Activated CD8-positive, alpha-beta memory T cell treated with anti-CD3 and anti-CD28 coated beads, Interleukin-2, amount 10 ng/mL, durations not matched to agents 7 days and 5 days (primary cell): ENCODE results near the gene MRPL36. TPM values are rescaled to one million over a fixed set of nuclear protein-coding genes. Genes with fewer than 3 reads are reported as not detected.

Experiments used
- ATAC-seq: fragments of 150-1000 bp; cut with Tn5 transposase; one replicate; pipeline ENCODE4 v1.10.0; 2021; ENCODE audit warnings: moderate library complexity
- CTCF ChIA-PET: fragments of 350-600 bp; sonication (Branson Sonifier 250); formaldehyde crosslinking; loops from one replicate; lab custom pipeline; 2021; ENCODE audit warnings: antibody characterized with exemption; lab: Charles Lee
- DNase-seq: peaks from one replicate; pipeline ENCODE4 v3.0.0-alpha.2; 2020
- H3K27ac Mint-ChIP-seq: one replicate; pipeline ENCODE4 v1.8.0; 2021; ENCODE audit warnings: mild to moderate bottlenecking, mixed read lengths
- H3K27me3 Mint-ChIP-seq: one replicate; pipeline ENCODE4 v1.8.0; 2021; ENCODE audit warnings: mixed read lengths
- H3K36me3 Mint-ChIP-seq: one replicate; pipeline ENCODE4 v1.8.0; 2021; ENCODE audit warnings: mild to moderate bottlenecking, mixed read lengths
- H3K4me1 Mint-ChIP-seq: one replicate; pipeline ENCODE4 v1.8.0; 2021; ENCODE audit warnings: mixed read lengths
- H3K4me3 Mint-ChIP-seq: one replicate; pipeline ENCODE4 v1.8.0; 2021; ENCODE audit warnings: mild to moderate bottlenecking, moderate library complexity, mixed read lengths
- H3K9me3 Mint-ChIP-seq: one replicate; pipeline ENCODE4 v1.8.0; 2022; ENCODE audit warnings: low read depth, mixed read lengths
- total RNA-seq, 2 experiments: library from RNA; stranded (reverse); gene quantifications; one replicate each; pipeline ENCODE4 v1.2.3, GENCODE V29; 2021

Gene MRPL36
- total RNA-seq, 2 experiments from 2014 or later = 62.0 to 84.7 TPM

DNA sequence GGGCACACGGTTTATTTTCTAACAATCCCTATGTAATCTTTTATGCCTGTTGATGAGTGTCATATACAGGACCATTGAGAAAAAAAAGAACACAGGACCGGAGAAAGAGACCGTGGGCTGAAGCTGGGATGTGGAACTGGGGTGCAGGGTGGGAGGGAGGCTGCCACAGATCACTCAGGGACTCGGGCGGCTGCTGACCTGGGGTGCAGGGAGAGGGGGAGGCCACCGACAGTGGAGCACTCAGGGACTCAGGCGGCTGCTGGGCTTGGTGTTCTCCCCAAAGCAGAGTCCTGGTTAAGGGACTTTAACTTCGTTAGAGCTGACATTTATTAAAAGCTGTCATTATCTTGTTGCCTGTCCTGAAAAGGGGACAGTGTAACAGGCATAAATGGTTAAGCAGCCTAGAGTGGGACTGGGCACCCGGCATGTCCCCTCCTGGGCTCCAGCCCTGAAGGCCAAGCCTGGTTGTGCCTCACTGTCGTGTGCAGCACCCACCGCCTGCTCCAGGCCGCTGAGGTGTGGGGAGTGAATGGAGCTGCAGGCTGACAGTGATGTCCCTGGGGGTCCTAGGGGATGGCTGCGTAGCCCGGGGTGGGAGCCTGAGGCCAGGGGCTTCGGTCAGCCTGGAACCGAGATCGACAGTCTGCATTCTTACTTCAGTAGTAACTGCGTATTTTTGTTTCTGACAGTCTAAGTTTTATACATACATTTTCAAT, 15.6 kb upstream of the MRPL36 start:
- H3K36me3 Mint-ChIP-seq = peaks cover 49% of the 10 kb centered on the region
- peaks cover 20% of the 10 kb centered on the region for H3K4me1 Mint-ChIP-seq
- DNase-seq (no peak), ATAC-seq (no peak)
- H3K27ac Mint-ChIP-seq = no peak overlapping the region
- no peaks in the 10 kb centered on the region for H3K27me3 Mint-ChIP-seq
- H3K9me3 Mint-ChIP-seq = no peaks in the 10 kb centered on the region
- H3K4me3 Mint-ChIP-seq = no peak overlapping the region
- CTCF ChIA-PET = no interaction called here

DNA sequence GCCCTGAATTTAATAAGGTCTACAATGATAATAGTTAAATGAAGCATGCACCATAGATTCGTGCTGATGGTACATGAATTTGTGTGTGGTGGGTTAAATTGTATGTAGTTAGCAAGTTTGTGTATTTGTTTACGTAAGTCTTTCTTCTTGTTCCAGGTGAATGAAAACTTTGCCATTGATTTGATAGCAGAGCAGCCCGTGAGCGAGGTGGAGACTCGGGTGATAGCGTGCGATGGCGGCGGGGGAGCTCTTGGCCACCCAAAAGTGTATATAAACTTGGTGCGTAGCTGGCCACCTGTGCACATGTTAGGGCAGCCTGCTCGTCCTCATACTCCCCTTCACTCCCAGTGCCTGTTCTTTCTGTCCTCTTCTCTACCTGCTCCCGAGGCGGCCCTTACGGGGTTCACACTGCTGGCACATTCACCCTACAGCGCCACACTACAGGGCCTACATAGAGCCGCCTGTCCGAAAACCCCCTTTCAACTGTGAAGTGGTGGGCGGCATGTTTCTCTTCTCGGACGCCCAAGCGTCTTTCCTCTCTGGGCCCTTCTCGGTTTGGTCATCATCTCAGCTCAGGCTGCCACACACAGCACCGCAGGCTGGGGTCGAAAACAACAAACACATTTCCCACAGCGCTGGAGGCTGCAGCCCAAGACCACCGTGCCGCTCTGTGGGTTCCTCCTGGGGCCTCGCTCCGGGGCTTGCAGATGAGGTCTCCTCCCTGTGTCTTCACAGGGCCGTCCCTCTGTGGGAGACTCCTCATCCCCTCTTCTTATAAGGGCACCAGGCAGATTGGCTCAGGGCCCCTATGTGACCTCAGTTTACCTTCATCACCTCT, 14.8 kb upstream of the MRPL36 start:
- CTCF ChIA-PET = no interaction called here
- Mint-ChIP-seq H3K27me3 (no peaks in the 10 kb centered on the region), H3K36me3 (peaks cover 45% of the 10 kb centered on the region), H3K4me3 (no peak overlapping the region), H3K9me3 (no peaks in the 10 kb centered on the region), H3K27ac (no peak overlapping the region), H3K4me1 (peaks cover 20% of the 10 kb centered on the region)
- DNase-seq (no peak), ATAC-seq (no peak)

DNA sequence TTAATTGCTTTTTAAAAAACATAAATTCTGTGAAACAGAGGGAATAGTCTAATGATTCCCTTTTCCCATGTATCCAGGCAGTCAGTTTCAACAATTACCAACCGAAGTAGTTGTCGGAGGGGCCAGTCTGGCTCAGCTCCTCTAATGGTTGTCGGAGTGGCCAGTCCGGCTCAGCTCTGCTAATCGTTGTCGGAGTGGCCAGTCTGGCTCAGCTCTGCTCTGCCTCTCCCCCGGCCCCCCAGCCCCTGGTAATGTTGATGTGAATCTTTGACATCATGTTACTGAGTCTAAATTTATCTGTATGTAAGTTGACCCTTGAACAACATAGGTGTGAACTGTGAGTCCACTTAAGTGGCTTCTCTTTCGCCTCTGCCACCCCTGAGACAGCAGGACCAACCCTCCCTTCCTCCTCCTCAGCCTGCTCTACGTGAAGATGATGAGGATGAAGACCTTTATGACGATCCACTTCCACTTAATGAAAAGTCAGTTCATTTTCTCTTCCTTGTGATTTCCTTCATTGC, 11.0 kb upstream of the MRPL36 start:
- DNase-seq = no peak
- CTCF ChIA-PET = interaction anchor here (1.1 kb wide), 1 partner anchor 8 kb away, joined by 3 read pairs; no protein-coding TSS in a partner anchor
- Mint-ChIP-seq H3K27me3 (no peaks in the 10 kb centered on the region), H3K36me3 (peaks cover 39% of the 10 kb centered on the region), H3K27ac (no peak overlapping the region), H3K4me3 (no peak overlapping the region), H3K9me3 (no peaks in the 10 kb centered on the region), H3K4me1 (peaks cover 19% of the 10 kb centered on the region)
- no peak for ATAC-seq

DNA sequence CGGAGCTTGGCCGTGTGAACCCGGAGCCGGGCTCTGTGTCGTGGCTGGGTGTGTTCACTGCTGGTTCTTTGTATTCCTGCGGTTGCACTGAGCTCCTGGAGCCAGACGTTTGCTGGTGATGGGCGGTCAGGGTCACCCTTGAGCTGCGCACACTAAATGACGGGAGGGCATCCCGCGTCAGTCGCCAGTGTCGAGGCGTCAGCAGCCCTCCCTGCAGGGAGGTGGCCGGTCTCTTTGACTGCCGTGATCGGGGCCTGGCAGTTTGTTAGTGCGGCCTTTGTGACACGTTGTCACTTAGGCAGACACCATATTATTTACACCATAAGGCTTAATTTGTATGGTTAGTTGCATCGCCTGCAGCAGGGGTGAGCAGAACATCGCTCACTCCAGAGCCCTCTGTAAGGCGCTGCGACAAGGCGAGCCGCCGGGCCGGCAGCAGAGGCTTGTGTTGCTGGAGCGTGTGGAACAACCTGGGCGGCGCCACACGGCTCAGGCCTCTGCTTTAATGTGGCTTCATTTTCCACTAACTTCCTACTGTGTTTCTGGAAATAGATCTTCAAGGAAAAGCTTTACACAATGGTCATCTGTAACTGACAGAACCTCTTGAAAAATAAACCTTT, 9.9 kb upstream of the MRPL36 start:
- no peak for ATAC-seq
- CTCF ChIA-PET = no interaction called here
- H3K27me3 Mint-ChIP-seq = no peaks in the 10 kb centered on the region

DNA sequence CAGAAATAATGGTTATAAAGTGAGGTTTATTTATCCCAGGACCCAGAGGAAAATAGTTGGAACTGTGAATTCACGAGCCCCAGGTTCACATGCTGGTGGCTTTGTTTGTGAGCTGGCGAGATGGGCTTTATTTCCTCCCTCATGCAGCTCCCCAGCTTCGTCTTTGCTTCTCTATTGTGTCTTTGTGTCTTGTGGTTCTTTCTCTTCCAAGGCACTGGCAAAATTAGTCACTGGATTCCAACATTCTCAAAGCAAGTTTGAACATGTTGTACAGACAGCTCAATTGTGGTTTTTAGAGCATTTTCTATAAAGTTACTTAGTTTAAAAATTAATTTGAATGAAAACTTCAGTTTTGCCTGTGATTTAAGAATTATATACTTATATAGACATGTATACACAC, 8.8 kb upstream of the MRPL36 start:
- H3K4me1 Mint-ChIP-seq = peaks cover 26% of the 10 kb centered on the region
- no peaks in the 10 kb centered on the region for H3K9me3 Mint-ChIP-seq
- H3K4me3 Mint-ChIP-seq = no peak overlapping the region
- CTCF ChIA-PET = no interaction called here
- ATAC-seq (no peak), DNase-seq (no peak)
- H3K36me3 Mint-ChIP-seq = peaks cover 38% of the 10 kb centered on the region
- H3K27me3 Mint-ChIP-seq = no peaks in the 10 kb centered on the region
- H3K27ac Mint-ChIP-seq = no peak overlapping the region

More for the DNA sequence above, 9.9 kb upstream of the MRPL36 start:
- no peak for DNase-seq
- Mint-ChIP-seq H3K27ac (no peak overlapping the region), H3K9me3 (no peaks in the 10 kb centered on the region), H3K36me3 (peaks cover 36% of the 10 kb centered on the region), H3K4me1 (peaks cover 19% of the 10 kb centered on the region), H3K4me3 (no peak overlapping the region)

DNA sequence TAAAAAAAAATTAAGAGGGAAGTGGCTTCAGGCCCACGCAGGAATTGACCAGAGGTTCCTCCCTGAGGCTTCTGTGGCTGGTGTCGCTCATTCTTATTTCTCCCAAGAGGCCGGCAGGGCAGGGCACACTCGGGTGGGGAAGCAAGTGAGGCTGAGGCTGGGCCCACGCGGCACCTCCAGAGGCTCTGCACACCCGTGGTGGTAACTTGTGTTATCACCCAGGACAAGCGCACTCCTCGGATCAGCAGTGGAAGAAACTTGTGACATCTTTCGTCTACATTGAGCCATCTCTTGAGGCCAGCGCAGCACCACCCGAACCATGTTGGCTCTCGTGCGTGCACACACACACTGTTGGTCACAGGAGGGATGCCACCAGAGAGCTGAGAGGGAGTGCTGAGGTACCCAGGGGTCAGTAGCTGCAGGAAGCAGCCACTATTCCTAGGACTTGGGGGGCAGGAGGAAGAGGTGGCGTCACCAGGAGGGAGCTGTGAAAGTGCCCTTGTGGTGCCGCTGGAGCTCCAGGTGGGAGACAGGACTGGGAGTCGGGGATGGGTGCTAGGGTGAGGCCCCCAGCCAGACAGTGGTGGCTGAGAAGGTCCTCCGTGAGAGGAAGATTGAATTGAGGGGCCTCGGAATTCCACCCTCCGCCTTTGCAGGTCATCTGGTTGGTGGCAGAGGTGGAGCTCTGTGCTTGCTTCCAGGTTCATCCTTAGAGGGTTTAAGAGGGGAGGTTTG, 8.0 kb upstream of the MRPL36 start:
- H3K4me1 Mint-ChIP-seq = peaks cover 34% of the 10 kb centered on the region
- H3K9me3 Mint-ChIP-seq = no peaks in the 10 kb centered on the region
- CTCF ChIA-PET = no interaction called here
- H3K27ac Mint-ChIP-seq = no peak overlapping the region
- no peak for DNase-seq
- peaks cover 46% of the 10 kb centered on the region for H3K36me3 Mint-ChIP-seq
- no peaks in the 10 kb centered on the region for H3K27me3 Mint-ChIP-seq
- H3K4me3 Mint-ChIP-seq = no peak overlapping the region
- ATAC-seq = no peak

DNA sequence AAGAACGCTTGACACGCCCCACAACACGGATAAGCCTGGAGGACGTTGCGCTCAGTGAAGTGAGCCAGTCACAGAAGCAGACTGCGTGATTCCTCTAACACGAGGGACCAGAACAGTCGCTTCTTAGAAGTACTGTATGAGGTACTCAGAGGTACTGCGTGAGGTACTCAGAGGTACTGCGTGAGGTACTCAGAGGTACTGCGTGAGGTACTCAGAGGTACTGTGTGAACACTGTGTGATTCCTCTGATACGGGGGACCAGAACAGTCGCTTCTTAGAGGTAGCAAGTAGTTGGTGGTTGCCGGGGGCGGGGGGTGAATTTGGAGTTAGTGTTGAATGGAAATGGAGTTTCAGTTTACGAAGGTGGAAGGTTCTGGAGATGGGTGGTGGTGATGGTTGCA, 7.3 kb upstream of the MRPL36 start:
- ATAC-seq (peak; percentile 51), DNase-seq (no peak)
- H3K4me3 Mint-ChIP-seq = no peak overlapping the region
- H3K36me3 Mint-ChIP-seq = peaks cover 43% of the 10 kb centered on the region
- CTCF ChIA-PET = no interaction called here
- H3K4me1 Mint-ChIP-seq = peaks cover 40% of the 10 kb centered on the region
- no peaks in the 10 kb centered on the region for H3K27me3 Mint-ChIP-seq
- no peak overlapping the region for H3K27ac Mint-ChIP-seq
- H3K9me3 Mint-ChIP-seq = no peaks in the 10 kb centered on the region

DNA sequence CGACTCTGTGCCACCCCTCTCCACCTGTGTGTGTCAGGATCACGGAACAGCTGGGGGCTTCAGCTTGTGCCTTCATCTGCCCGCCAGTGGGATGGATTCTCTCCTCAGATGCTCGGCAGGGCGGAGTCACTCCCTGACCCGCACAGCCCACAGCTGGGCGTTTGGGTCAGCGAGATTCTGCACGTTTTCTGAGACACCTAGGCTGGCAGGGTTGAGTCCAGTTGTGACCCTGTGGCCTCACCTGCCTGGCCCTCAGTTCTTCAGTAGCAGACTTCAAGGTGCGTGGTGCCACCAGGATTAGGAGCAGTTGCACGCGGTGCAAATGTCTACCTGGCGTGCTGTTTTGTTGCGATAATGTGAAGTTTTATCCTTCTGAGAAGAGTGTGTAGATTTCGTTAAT, 6.6 kb upstream of the MRPL36 start:
- ATAC-seq (no peak), DNase-seq (no peak)
- CTCF ChIA-PET = no interaction called here
- Mint-ChIP-seq H3K27me3 (no peaks in the 10 kb centered on the region), H3K27ac (no peak overlapping the region), H3K9me3 (no peaks in the 10 kb centered on the region), H3K4me1 (peaks cover 42% of the 10 kb centered on the region), H3K36me3 (peaks cover 40% of the 10 kb centered on the region), H3K4me3 (no peak overlapping the region)

DNA sequence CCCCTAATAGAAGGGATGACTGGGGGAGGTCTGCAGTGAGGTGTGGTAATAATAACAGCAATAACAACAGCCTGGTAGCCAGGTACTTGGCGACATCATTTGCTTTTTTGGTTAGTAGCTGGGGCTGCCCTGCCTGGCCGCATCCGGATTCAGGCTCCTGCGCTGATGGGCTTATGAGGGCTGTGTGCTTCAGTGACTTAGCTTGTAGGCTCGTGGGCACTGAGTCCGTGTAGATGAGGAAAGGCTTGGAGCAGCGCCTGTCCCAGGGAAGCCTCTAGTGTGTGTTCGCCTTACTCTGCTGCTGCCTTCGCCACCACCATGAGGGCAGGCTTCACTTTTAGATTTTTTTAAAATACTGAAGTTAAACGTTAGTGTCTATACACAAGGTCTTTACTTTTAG, 6.1 kb upstream of the MRPL36 start:
- DNase-seq = no peak
- Mint-ChIP-seq H3K36me3 (peaks cover 36% of the 10 kb centered on the region), H3K4me1 (peaks cover 42% of the 10 kb centered on the region), H3K27ac (no peak overlapping the region), H3K27me3 (no peaks in the 10 kb centered on the region), H3K9me3 (no peaks in the 10 kb centered on the region), H3K4me3 (no peak overlapping the region)
- CTCF ChIA-PET = no interaction called here
- ATAC-seq = no peak

DNA sequence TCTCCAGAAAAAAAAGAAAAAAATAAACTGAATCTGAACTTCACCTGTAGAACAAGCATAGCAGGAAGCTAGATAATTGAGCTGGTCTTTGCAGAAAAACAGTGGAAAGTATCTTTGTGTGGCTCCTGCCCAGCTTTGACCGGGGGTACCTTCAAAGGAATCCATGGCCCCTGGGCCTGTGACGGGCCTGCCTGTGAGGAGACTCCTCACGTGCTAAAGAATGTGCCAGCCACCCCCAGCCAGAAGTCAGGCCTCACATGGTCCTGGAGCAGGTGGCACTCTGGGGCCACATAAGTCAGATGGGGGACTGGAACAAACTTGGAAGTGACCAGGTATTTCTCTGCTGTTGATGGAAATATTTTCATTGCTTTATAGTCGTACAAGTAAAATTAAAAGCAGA, 5.7 kb upstream of the MRPL36 start:
- CTCF ChIA-PET = no interaction called here
- H3K4me1 Mint-ChIP-seq = peaks cover 42% of the 10 kb centered on the region
- no peak for DNase-seq
- peaks cover 36% of the 10 kb centered on the region for H3K36me3 Mint-ChIP-seq
- ATAC-seq = no peak
- no peak overlapping the region for H3K4me3 Mint-ChIP-seq
- no peak overlapping the region for H3K27ac Mint-ChIP-seq
- no peaks in the 10 kb centered on the region for H3K27me3 Mint-ChIP-seq
- H3K9me3 Mint-ChIP-seq = no peaks in the 10 kb centered on the region

DNA sequence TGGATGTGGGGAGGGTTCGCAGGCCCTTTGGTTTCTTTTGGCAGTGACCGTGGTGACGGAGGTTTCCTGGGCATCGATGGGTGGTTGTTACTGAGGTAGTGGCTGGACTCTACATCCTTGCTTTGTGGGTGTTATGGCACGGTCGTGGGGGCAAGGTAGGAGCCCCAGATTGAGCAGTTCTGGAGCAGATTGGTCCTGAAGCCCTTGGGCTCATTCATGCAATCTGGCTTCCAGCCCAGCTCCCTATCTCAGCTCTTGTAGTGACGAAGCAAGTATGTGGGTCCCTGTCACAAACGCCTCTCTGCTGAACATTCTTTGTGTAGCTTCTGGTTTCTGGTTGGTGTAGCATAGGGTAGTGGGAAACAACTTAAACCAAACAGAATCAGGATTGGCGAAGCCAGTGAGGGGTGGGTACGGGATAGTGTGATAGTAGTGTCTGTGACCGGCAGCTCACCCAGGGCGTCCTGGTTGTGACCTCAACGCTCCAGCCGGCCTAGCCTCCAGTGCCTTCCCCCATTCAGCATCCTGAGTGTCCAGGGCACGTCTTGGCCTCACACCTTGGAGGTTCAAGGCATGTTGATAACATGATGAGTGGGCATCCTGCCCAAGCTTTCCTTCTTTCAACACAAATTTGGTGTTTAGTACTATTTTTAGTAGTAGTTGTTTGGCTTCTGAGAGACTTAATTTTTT, 4.5 kb upstream of the MRPL36 start:
- peaks cover 37% of the 10 kb centered on the region for H3K36me3 Mint-ChIP-seq
- CTCF ChIA-PET = no interaction called here
- H3K4me3 Mint-ChIP-seq = no peak overlapping the region
- no peak for DNase-seq
- no peaks in the 10 kb centered on the region for H3K27me3 Mint-ChIP-seq
- no peaks in the 10 kb centered on the region for H3K9me3 Mint-ChIP-seq
- ATAC-seq = no peak
- peaks cover 42% of the 10 kb centered on the region for H3K4me1 Mint-ChIP-seq
- H3K27ac Mint-ChIP-seq = no peak overlapping the region

DNA sequence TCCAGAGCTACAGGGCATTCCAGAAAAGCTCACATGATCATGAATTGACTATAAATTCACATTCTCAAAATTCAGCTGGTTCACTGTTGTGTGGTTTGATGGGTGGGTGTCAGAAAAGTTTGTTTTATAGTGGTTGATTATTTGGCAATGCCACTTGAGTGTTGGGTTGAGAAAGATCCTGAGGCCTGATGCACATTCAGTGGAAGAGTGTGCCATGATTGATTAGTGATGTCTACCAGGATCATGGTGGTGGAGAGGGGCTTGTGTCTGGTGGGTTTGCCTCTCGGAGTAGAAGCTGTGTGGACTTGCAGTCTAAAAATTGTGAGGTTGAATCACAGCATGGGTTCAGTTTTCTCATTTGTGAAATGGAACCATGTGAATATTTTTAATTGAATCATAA, 3.6 kb upstream of the MRPL36 start:
- H3K4me1 Mint-ChIP-seq = peaks cover 46% of the 10 kb centered on the region
- no peaks in the 10 kb centered on the region for H3K27me3 Mint-ChIP-seq
- peak overlapping the region; percentile 93 for H3K4me3 Mint-ChIP-seq
- ATAC-seq = no peak
- CTCF ChIA-PET = interaction anchor here (0.6 to 1.5 kb wide), 2 partner anchors 8 to 30 kb away, joined by 3 read pairs; no protein-coding TSS in a partner anchor
- peaks cover 43% of the 10 kb centered on the region for H3K36me3 Mint-ChIP-seq
- peak overlapping the region; percentile 6 for H3K27ac Mint-ChIP-seq
- no peaks in the 10 kb centered on the region for H3K9me3 Mint-ChIP-seq
- no peak for DNase-seq
